K562 (cell line): ENCODE results near the gene OAT. TPM values are rescaled to one million over a fixed set of nuclear protein-coding genes. Genes with fewer than 3 reads are reported as not detected.

Source experiments
- ATAC-seq: fragments of 200-7000 bp; cut with Tn5 transposase; 3 replicates; pipeline ENCODE4 v1.9.1; 2020; ENCODE audit warnings: moderate library complexity
- BruUV-seq: library from RNA; stranded (reverse); fragments of 400-500 nt; replicated peaks from 2 replicates; lab custom pipeline; 2021; lab: Mats Ljungman, UMichigan
- CTCF ChIA-PET: fragments of 300-600 bp; formaldehyde crosslinking; extraction: SDS; loops from one replicate; lab custom pipeline; 2021; ENCODE audit warnings: low intra/inter-chr PET ratio; lab: Yijun Ruan, JAX
- POLR2A ChIA-PET: fragments of 300-600, 350-650 bp; sonication (Branson Sonifier 250); formaldehyde crosslinking; extraction: SDS; loops from one replicate; lab custom pipeline; 2021; ENCODE audit warnings: antibody characterized with exemption, inconsistent platforms; lab: Yijun Ruan, JAX
- DNase-seq, 4 experiments: peaks; one replicate each; pipeline versions ENCODE4 v3.0.0 to v3.0.0-alpha.2; 2011 to 2018; ENCODE audit warnings: low spot score in 3 of 4, mixed read lengths in 3 of 4; ENCODE audit errors: extremely low read depth in 1 of 4
- FAIRE-seq: peaks from 2 replicates; lab custom pipeline; 2011; peaks lifted over from hg19 to GRCh38; lab: Jason Lieb, UNC
- H2AFZ ChIP-seq: 2 replicates; pipeline ENCODE4 v1.6.0; 2011; ENCODE audit warnings: low read depth, low read length, control low read depth, inconsistent platforms
- H3K27ac ChIP-seq: fragments of 200-600 bp; 3 replicates; pipeline ENCODE4 v1.8.0; 2011; ENCODE audit warnings: low read depth, mild to moderate bottlenecking, control low read depth, inconsistent platforms, low read length, moderate library complexity, mixed read lengths; ENCODE audit errors: extremely low read depth
- H3K27me3 ChIP-seq, 2 experiments: fragments of 300-600 bp in 1 of 2; 2 replicates in 1 of 2; 3 replicates in 1 of 2; pipeline versions ENCODE4 v1.6.0 to v1.8.0; 2011; ENCODE audit warnings: inconsistent platforms in 2 of 2, low read length in 2 of 2, mild to moderate bottlenecking in 1 of 2, mixed read lengths in 1 of 2, moderate library complexity in 1 of 2; ENCODE audit not compliant: control insufficient read depth in 2 of 2, insufficient read depth in 2 of 2
- H3K36me3 ChIP-seq: fragments of 300-600 bp; 3 replicates; pipeline ENCODE4 v1.8.0; 2011; ENCODE audit warnings: mild to moderate bottlenecking, low read length, inconsistent platforms; ENCODE audit not compliant: control insufficient read depth, insufficient read depth
- H3K4me1 ChIP-seq, 2 experiments: fragments of 200-600 bp in 1 of 2; replicated peaks in 1 of 2; 2 replicates in 1 of 2; 3 replicates in 1 of 2; pipeline versions ENCODE4 v1.5.1 to v1.8.0; 2011; ENCODE audit warnings: inconsistent platforms in 2 of 2, low read length in 2 of 2, mild to moderate bottlenecking in 1 of 2, mixed read lengths in 1 of 2, moderate library complexity in 1 of 2; ENCODE audit not compliant: control insufficient read depth in 2 of 2, insufficient read depth in 2 of 2
- H3K4me2 ChIP-seq: 2 replicates; pipeline ENCODE4 v1.6.1; 2011; ENCODE audit warnings: low read length, control low read depth, inconsistent platforms, mixed read lengths; ENCODE audit not compliant: insufficient read depth
- H3K4me3 ChIP-seq: fragments of 200-600 bp; sonication (generic), shearing (Covaris generic); 2 replicates; pipeline ENCODE4 v1.5.1; 2016; ENCODE audit warnings: control low read depth, inconsistent platforms
- H3K79me2 ChIP-seq: fragments of 200-600 bp; 3 replicates; pipeline ENCODE4 v1.8.0; 2011; ENCODE audit warnings: low read length, inconsistent platforms; ENCODE audit not compliant: control insufficient read depth, insufficient read depth
- H3K9ac ChIP-seq, 2 experiments: 2 replicates each; pipeline versions ENCODE4 v1.6.0 to v1.6.1; 2011; ENCODE audit warnings: low read depth in 2 of 2, low read length in 2 of 2, control low read depth in 1 of 2, inconsistent platforms in 1 of 2, mild to moderate bottlenecking in 1 of 2, mixed read lengths in 1 of 2; ENCODE audit not compliant: insufficient read depth in 1 of 2
- H3K9me1 ChIP-seq: one replicate; pipeline ENCODE4 v1.6.0; 2011; ENCODE audit warnings: inconsistent platforms, mild to moderate bottlenecking, low read length, moderate library complexity; ENCODE audit not compliant: control insufficient read depth, insufficient read depth
- H3K9me3 ChIP-seq: replicated peaks from 2 replicates; pipeline ENCODE4 v1.5.1; 2011; ENCODE audit warnings: low read depth, low read length, inconsistent platforms; ENCODE audit not compliant: control insufficient read depth, insufficient read depth
- H4K20me1 ChIP-seq: replicated peaks from 2 replicates; pipeline ENCODE4 v1.6.1; 2011; ENCODE audit warnings: low read length, inconsistent platforms, mixed read lengths; ENCODE audit not compliant: control insufficient read depth, insufficient read depth
- BRCA1 ChIP-seq, 2 experiments: fragments of 450-650 bp in 1 of 2; sonication (generic) in 1 of 2; formaldehyde crosslinking in 1 of 2; IDR thresholded peaks; 2 replicates each; pipeline versions ENCODE4 v1.5.0 to v1.6.1; 2017 to 2020; ENCODE audit warnings: mild to moderate bottlenecking in 1 of 2, missing genetic modification reagents in 1 of 2
- CREBBP ChIP-seq: IDR thresholded peaks from one replicate; pipeline ENCODE4 v1.6.1; 2012; ENCODE audit warnings: low read depth, mild to moderate bottlenecking, control low read depth, inconsistent platforms, low read length
- FOXM1 ChIP-seq, 2 experiments: fragments of 450-650 bp in 1 of 2; sonication (generic) in 1 of 2; formaldehyde crosslinking in 1 of 2; IDR thresholded peaks; 2 replicates each; pipeline versions ENCODE4 v1.6.1 to v1.9.0; 2017 to 2022; ENCODE audit warnings: low read depth in 2 of 2, mild to moderate bottlenecking in 2 of 2, missing genetic modification reagents in 1 of 2, moderate library complexity in 1 of 2
- HDAC1 ChIP-seq, 2 experiments: fragments of 450-650 bp; IDR thresholded peaks; 2 replicates each; pipeline ENCODE4 v1.6.1; 2016 to 2017; ENCODE audit warnings: inconsistent platforms in 1 of 2, mild to moderate bottlenecking in 1 of 2, moderate library complexity in 1 of 2
- HMG20B ChIP-seq: fragments of 250-450 bp; sonication (Bioruptor Pico); IDR thresholded peaks from 2 replicates; pipeline ENCODE4 v1.5.0; 2021; ENCODE audit warnings: mild to moderate bottlenecking
- HOXB6 ChIP-seq: fragments of 250-450 bp; sonication (Bioruptor Pico); IDR thresholded peaks from 2 replicates; pipeline ENCODE4 v1.5.1; 2022; ENCODE audit warnings: mild to moderate bottlenecking, borderline replicate concordance
- RBM15 ChIP-seq: fragments of 200-400 bp; formaldehyde crosslinking; IDR thresholded peaks from 2 replicates; pipeline ENCODE4 v1.6.1; 2018; ENCODE audit warnings: mild to moderate bottlenecking, low read length, moderate library complexity; ENCODE audit not compliant: insufficient read depth
- SIRT6 ChIP-seq: IDR thresholded peaks from one replicate; pipeline ENCODE4 v1.6.1; 2012; ENCODE audit warnings: low read depth, mild to moderate bottlenecking, control low read depth, inconsistent platforms, low read length, moderate library complexity
- SMAD3 ChIP-seq: fragments of 450-650 bp; formaldehyde crosslinking; conservative IDR thresholded peaks from 2 replicates; pipeline ENCODE4 v1.4.0; 2020; ENCODE audit warnings: mild to moderate bottlenecking
- SMARCC2 ChIP-seq: fragments of 450-650 bp; IDR thresholded peaks from 2 replicates; pipeline ENCODE4 v1.6.1; 2017; ENCODE audit warnings: antibody characterized with exemption, moderate library complexity, mild to moderate bottlenecking, low read depth
- SRSF9 ChIP-seq: fragments of 200-400 bp; formaldehyde crosslinking; IDR thresholded peaks from 2 replicates; pipeline ENCODE4 v1.6.1; 2017; ENCODE audit warnings: low read depth, low read length, borderline replicate concordance
- ZNF3 ChIP-seq: fragments of 250-450 bp; sonication (Bioruptor Pico); IDR thresholded peaks from 2 replicates; pipeline ENCODE4 v1.5.0; 2021; ENCODE audit warnings: mild to moderate bottlenecking, moderate library complexity
- WGBS: fragments of 100-300 bp; shearing (Covaris generic); methylation state at CpG from one replicate; pipeline ENCODE4 v1.1.6; 2016; ENCODE audit warnings: low coverage, mixed read lengths; ENCODE audit not compliant: insufficient coverage; ENCODE audit errors: missing lambda C conversion rate; 5-methylcytosine and 5-hydroxymethylcytosine counted together
- in situ Hi-C: fragments of 300-500 bp; cut with MboI; formaldehyde crosslinking; loops from 4 replicates; pipeline ENCODE4 v1.15.0; 2018; ENCODE audit warnings: inconsistent platforms, mixed read lengths
- intact Hi-C: fragments of 100-400 bp; cut with micrococcal nuclease; formaldehyde crosslinking; loops from 2 replicates; pipeline ENCODE4 v1.14.2; 2022
- polyA plus RNA-seq, 8 experiments: library from polyadenylated mRNA; depleted of rRNA in 4 of 8; stranded (reverse) in 5 of 8; unstranded in 3 of 8; fragments of >200 nt; fragmentation: Nextera tagmentation in 2 of 8; fragmentation: Illumina TruSeq in 1 of 8; extraction: Ambion mirVana in 2 of 8; extraction: Trizol in 1 of 8; gene quantifications; 2 replicates each; pipeline versions ENCODE4 v1.2.1 to v1.2.3, GENCODE V29; 2011 to 2014; ENCODE audit warnings: inconsistent platforms in 1 of 8, missing spikeins in 1 of 8
- total RNA-seq, 7 experiments: library from RNA; depleted of rRNA in 6 of 7; stranded (reverse); fragments of >200 nt in 6 of 7; fragmentation: Illumina TruSeq in 2 of 7; extraction: Trizol in 2 of 7; gene quantifications; 2 replicates each; pipeline versions ENCODE4 v1.2.1 to v1.2.3, GENCODE V29; 2011 to 2021; ENCODE audit warnings: low replicate concordance in 1 of 7
- TF ChIP-seq, protein P1 (sequence below): fragments of 200-800 bp; sonication (Bioruptor generic); IDR thresholded peaks from 2 replicates; pipeline ENCODE4 v1.6.1; 2017; ENCODE audit warnings: missing genetic modification characterization, missing compliant biosample characterization
- TF ChIP-seq, protein P2 (sequence below): sonication (generic); formaldehyde crosslinking; IDR thresholded peaks from 2 replicates; pipeline ENCODE4 v1.8.0; 2023; ENCODE audit warnings: mild to moderate bottlenecking, missing genetic modification reagents
- TF ChIP-seq, protein P3 (sequence below): fragments of 450-650 bp; formaldehyde crosslinking; IDR thresholded peaks from 2 replicates; pipeline ENCODE4 v1.4.0; 2020; ENCODE audit warnings: mild to moderate bottlenecking, mixed read lengths

OAT gene
- total and polyA plus RNA-seq, 9 of the 15 experiments (the other 6 are each of a cell fraction or from before 2014, with no cell fraction given) = 100 to 312 (median 163) TPM

DNA sequence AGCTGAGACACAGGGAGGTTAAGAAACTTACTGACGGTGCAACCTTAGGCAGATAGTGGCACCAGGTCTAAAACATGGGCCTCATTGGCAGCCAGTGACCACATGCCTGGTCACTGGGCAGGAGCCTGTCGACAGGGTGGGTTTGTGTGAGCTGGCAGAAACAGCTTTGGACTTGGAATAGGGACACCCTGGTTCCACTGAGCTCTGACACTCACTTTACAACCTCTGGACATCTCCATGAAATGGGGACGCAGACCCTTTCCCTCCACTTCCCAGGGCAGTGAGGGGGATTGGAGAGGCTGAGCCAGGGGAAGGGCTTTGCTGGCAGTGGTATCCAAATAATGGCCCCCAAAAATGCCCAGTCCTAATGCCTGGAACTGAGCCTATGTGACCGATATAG lies 49.7 kb downstream of the OAT start (continued):
- TF ChIP-seq BRCA1 (IDR thresholded peaks at IDR 0.05) (no peak), BRCA1 (CRISPR knock-in tag; IDR thresholded peaks at IDR 0.05) (no peak), HDAC1 (IDR thresholded peaks at IDR 0.05) (no peak), HMG20B (CRISPR knock-in tag) (no peak), SMAD3 (CRISPR knock-in tag) (no peak), CREBBP (no peak), SIRT6 (no peak), ZNF3 (no peak)
- TF ChIP-seq, protein P1, sequence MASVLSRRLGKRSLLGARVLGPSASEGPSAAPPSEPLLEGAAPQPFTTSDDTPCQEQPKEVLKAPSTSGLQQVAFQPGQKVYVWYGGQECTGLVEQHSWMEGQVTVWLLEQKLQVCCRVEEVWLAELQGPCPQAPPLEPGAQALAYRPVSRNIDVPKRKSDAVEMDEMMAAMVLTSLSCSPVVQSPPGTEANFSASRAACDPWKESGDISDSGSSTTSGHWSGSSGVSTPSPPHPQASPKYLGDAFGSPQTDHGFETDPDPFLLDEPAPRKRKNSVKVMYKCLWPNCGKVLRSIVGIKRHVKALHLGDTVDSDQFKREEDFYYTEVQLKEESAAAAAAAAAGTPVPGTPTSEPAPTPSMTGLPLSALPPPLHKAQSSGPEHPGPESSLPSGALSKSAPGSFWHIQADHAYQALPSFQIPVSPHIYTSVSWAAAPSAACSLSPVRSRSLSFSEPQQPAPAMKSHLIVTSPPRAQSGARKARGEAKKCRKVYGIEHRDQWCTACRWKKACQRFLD (CRISPR knock-in tag) = no peak
- TF ChIP-seq, protein P2, sequence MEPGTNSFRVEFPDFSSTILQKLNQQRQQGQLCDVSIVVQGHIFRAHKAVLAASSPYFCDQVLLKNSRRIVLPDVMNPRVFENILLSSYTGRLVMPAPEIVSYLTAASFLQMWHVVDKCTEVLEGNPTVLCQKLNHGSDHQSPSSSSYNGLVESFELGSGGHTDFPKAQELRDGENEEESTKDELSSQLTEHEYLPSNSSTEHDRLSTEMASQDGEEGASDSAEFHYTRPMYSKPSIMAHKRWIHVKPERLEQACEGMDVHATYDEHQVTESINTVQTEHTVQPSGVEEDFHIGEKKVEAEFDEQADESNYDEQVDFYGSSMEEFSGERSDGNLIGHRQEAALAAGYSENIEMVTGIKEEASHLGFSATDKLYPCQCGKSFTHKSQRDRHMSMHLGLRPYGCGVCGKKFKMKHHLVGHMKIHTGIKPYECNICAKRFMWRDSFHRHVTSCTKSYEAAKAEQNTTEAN (CRISPR knock-in tag) = no peak

DNA sequence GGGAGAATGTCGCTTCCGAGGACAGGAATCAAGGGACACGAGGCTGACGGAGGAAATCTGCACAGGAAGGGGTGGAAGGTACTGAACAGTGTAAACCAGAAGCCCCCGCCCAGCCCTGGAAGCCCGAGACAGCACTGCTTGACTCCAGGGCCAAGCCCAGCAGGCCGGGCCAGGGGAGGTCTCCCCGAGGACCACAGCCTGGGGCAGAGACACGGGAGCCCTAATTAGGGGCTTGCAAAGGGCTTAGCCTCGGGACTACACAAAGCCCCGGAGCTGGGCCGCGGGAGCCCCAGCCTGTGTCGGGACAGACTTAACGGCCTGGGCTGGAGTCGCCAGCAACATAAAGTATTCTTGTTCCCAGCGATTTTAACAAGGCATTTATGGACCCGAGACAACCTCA lies 50.8 kb downstream of the OAT start:
- ChIA-PET CTCF (no interaction called here), POLR2A (no interaction called here)
- no peak for FAIRE-seq

More for the DNA sequence above, 50.8 kb downstream of the OAT start:
- H3K4me2 ChIP-seq = no peak overlapping the region
- peaks cover 6 to 72% of the 10 kb centered on the region in 2 experiments; a peak in 3 of 5 replicates for H3K27me3 ChIP-seq
- 0% methylated on average over 10 of the region's 18 CpGs for WGBS
- no peaks in the 10 kb centered on the region for H3K4me1 ChIP-seq
- intact Hi-C loops = no loop called here
- BruUV-seq = no TSS peak
- H3K36me3 ChIP-seq = no peaks in the 10 kb centered on the region
- H3K9ac ChIP-seq = no peak overlapping the region
- in situ Hi-C loops = no loop called here
- H4K20me1 ChIP-seq = no peaks in the 10 kb centered on the region; the same call in 1 of the 2 replicates
- H3K27ac ChIP-seq = no peak overlapping the region
- H3K4me3 ChIP-seq = no peak overlapping the region
- no peak for TF ChIP-seq FOXM1 (IDR thresholded peaks at IDR 0.05; ENCODE audit: low read depth)
- no peak for TF ChIP-seq FOXM1 (CRISPR knock-in tag; IDR thresholded peaks at IDR 0.05; ENCODE audit: low read depth)
- TF ChIP-seq SRSF9 = no peak
- TF ChIP-seq RBM15 = no peak
- TF ChIP-seq SMARCC2 = no peak
- TF ChIP-seq, protein P3, sequence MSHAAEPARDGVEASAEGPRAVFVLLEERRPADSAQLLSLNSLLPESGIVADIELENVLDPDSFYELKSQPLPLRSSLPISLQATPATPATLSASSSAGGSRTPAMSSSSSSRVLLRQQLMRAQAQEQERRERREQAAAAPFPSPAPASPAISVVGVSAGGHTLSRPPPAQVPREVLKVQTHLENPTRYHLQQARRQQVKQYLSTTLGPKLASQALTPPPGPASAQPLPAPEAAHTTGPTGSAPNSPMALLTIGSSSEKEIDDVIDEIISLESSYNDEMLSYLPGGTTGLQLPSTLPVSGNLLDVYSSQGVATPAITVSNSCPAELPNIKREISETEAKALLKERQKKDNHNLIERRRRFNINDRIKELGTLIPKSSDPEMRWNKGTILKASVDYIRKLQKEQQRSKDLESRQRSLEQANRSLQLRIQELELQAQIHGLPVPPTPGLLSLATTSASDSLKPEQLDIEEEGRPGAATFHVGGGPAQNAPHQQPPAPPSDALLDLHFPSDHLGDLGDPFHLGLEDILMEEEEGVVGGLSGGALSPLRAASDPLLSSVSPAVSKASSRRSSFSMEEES (CRISPR knock-in tag) = no peak
- no peak for TF ChIP-seq HOXB6 (CRISPR knock-in tag)
- no peak for ATAC-seq
- no peaks in the 10 kb centered on the region for H3K79me2 ChIP-seq
- no peak for DNase-seq
- H3K9me1 ChIP-seq = no peaks in the 10 kb centered on the region
- no peaks in the 10 kb centered on the region for H3K9me3 ChIP-seq
- H2AFZ ChIP-seq = no peak overlapping the region
